Activated naive CD8-positive, alpha-beta T cell treated with anti-CD3 and anti-CD28 coated beads, Interleukin-2, amount 10 ng/mL, durations not matched to agents 7 days and 5 days (primary cell): Measurements from ENCODE around the gene FGD6. TPM values are rescaled to one million over a fixed set of nuclear protein-coding genes. Genes with fewer than 3 reads are reported as not detected.
"Not testable (repeated sequence)": the region's sequence is repeated elsewhere in the genome, so short reads cannot be mapped to it uniquely, and the experiment has no call there.

Experiments used
- ATAC-seq: fragments of 150-1000 bp; cut with Tn5 transposase; one replicate; pipeline ENCODE4 v1.10.0; 2021; ENCODE audit warnings: low read depth, moderate library complexity
- POLR2A ChIA-PET: fragments of 350-600 bp; sonication (Branson Sonifier 250); formaldehyde crosslinking; loops from one replicate; lab custom pipeline; 2021; ENCODE audit warnings: antibody characterized with exemption; lab: Charles Lee
- DNase-seq: peaks from one replicate; pipeline ENCODE4 v3.0.0; 2021
- H3K27ac Mint-ChIP-seq: one replicate; pipeline ENCODE4 v1.8.0; 2022; ENCODE audit warnings: mild to moderate bottlenecking, mixed read lengths
- H3K27me3 Mint-ChIP-seq: one replicate; pipeline ENCODE4 v1.8.0; 2022; ENCODE audit warnings: mild to moderate bottlenecking, moderate library complexity, mixed read lengths
- H3K36me3 Mint-ChIP-seq: one replicate; pipeline ENCODE4 v1.8.0; 2021; ENCODE audit warnings: mild to moderate bottlenecking, mixed read lengths
- H3K4me1 Mint-ChIP-seq: one replicate; pipeline ENCODE4 v1.8.0; 2021; ENCODE audit warnings: mixed read lengths
- H3K4me3 Mint-ChIP-seq: one replicate; pipeline ENCODE4 v1.8.0; 2022; ENCODE audit warnings: mild to moderate bottlenecking, moderate library complexity, mixed read lengths
- H3K9me3 Mint-ChIP-seq: one replicate; pipeline ENCODE4 v1.8.0; 2021; ENCODE audit warnings: mixed read lengths
- total RNA-seq, 2 experiments: library from RNA; stranded (reverse); gene quantifications; one replicate each; pipeline ENCODE4 v1.2.3, GENCODE V29; 2021

FGD6 gene
- total RNA-seq, 2 experiments from 2014 or later = 0.45 to 0.64 TPM

- H3K27ac Mint-ChIP-seq, POLR2A ChIA-PET, H3K4me1 Mint-ChIP-seq, H3K36me3 Mint-ChIP-seq, ATAC-seq, DNase-seq, H3K27me3 Mint-ChIP-seq, H3K4me3 Mint-ChIP-seq, H3K9me3 Mint-ChIP-seq: not testable (repeated sequence)
Observed at GRCh38 chr12:95138031-95138430, 79.2 kb downstream of the FGD6 start.

GRCh38 chr12:95136598-95136997 is 80.7 kb downstream of the FGD6 start:
- Mint-ChIP-seq H3K4me1 (no peaks in the 10 kb centered on the region), H3K4me3 (no peak overlapping the region), H3K36me3 (no peaks in the 10 kb centered on the region), H3K27ac (no peak overlapping the region), H3K27me3 (peaks cover 2% of the 10 kb centered on the region), H3K9me3 (no peaks in the 10 kb centered on the region)
- ATAC-seq (no peak), DNase-seq (no peak)
- POLR2A ChIA-PET = no interaction called here

GRCh38 chr12:95134085-95134484 is 83.2 kb downstream of the FGD6 start:
- H3K4me1 Mint-ChIP-seq = no peaks in the 10 kb centered on the region
- no peaks in the 10 kb centered on the region for H3K36me3 Mint-ChIP-seq
- H3K4me3 Mint-ChIP-seq = no peak overlapping the region
- H3K9me3 Mint-ChIP-seq = no peaks in the 10 kb centered on the region
- H3K27ac Mint-ChIP-seq = no peak overlapping the region
- POLR2A ChIA-PET = no interaction called here
- ATAC-seq (no peak), DNase-seq (no peak)
- H3K27me3 Mint-ChIP-seq = peaks cover 2% of the 10 kb centered on the region

- H3K36me3 Mint-ChIP-seq = no peaks in the 10 kb centered on the region
- H3K4me1 Mint-ChIP-seq = no peaks in the 10 kb centered on the region
- no peak overlapping the region for H3K4me3 Mint-ChIP-seq
- POLR2A ChIA-PET = no interaction called here
- DNase-seq = no peak
- no peak for ATAC-seq
- H3K27me3 Mint-ChIP-seq = no peaks in the 10 kb centered on the region
- no peak overlapping the region for H3K27ac Mint-ChIP-seq
- H3K9me3 Mint-ChIP-seq = no peaks in the 10 kb centered on the region
Observed at GRCh38 chr12:95131589-95132340, 85.5 kb downstream of the FGD6 start.

- Mint-ChIP-seq H3K36me3 (no peaks in the 10 kb centered on the region), H3K4me3 (no peak overlapping the region)
- DNase-seq = no peak
Observed at GRCh38 chr12:95130096-95130495, 87.2 kb downstream of the FGD6 start.

GRCh38 chr12:95129115-95129514 is 88.2 kb downstream of the FGD6 start:
- no peak for ATAC-seq
- no peak overlapping the region for H3K4me3 Mint-ChIP-seq
- no peak for DNase-seq
- H3K27ac Mint-ChIP-seq = no peak overlapping the region
- POLR2A ChIA-PET = no interaction called here
- no peaks in the 10 kb centered on the region for H3K36me3 Mint-ChIP-seq
- H3K9me3 Mint-ChIP-seq = no peaks in the 10 kb centered on the region
- H3K4me1 Mint-ChIP-seq = no peaks in the 10 kb centered on the region
- H3K27me3 Mint-ChIP-seq = no peaks in the 10 kb centered on the region

More at GRCh38 chr12:95130096-95130495, 87.2 kb downstream of the FGD6 start:
- POLR2A ChIA-PET = no interaction called here
- Mint-ChIP-seq H3K27me3 (no peaks in the 10 kb centered on the region), H3K27ac (no peak overlapping the region), H3K4me1 (no peaks in the 10 kb centered on the region), H3K9me3 (no peaks in the 10 kb centered on the region)
- ATAC-seq = no peak

GRCh38 chr12:95126736-95127135 is 90.5 kb downstream of the FGD6 start:
- no peak for ATAC-seq
- Mint-ChIP-seq H3K27me3 (no peaks in the 10 kb centered on the region), H3K9me3 (no peaks in the 10 kb centered on the region), H3K36me3 (no peaks in the 10 kb centered on the region), H3K4me1 (no peaks in the 10 kb centered on the region), H3K4me3 (no peak overlapping the region), H3K27ac (no peak overlapping the region)
- DNase-seq = no peak
- POLR2A ChIA-PET = no interaction called here

- Mint-ChIP-seq H3K27ac (no peak overlapping the region), H3K4me3 (no peak overlapping the region), H3K9me3 (no peaks in the 10 kb centered on the region), H3K36me3 (no peaks in the 10 kb centered on the region), H3K4me1 (no peaks in the 10 kb centered on the region), H3K27me3 (no peaks in the 10 kb centered on the region)
- no peak for ATAC-seq
- DNase-seq = no peak
- POLR2A ChIA-PET = no interaction called here
Observed at GRCh38 chr12:95126076-95126475, 91.2 kb downstream of the FGD6 start.

GRCh38 chr12:95124106-95124505 is 93.2 kb downstream of the FGD6 start:
- H3K36me3 Mint-ChIP-seq = no peaks in the 10 kb centered on the region
- ATAC-seq (no peak), DNase-seq (no peak)
- no peaks in the 10 kb centered on the region for H3K27me3 Mint-ChIP-seq
- no peak overlapping the region for H3K4me3 Mint-ChIP-seq
- H3K27ac Mint-ChIP-seq = no peak overlapping the region
- no peaks in the 10 kb centered on the region for H3K9me3 Mint-ChIP-seq
- no peaks in the 10 kb centered on the region for H3K4me1 Mint-ChIP-seq
- POLR2A ChIA-PET = no interaction called here

- no peaks in the 10 kb centered on the region for H3K36me3 Mint-ChIP-seq
- no peak for ATAC-seq
- POLR2A ChIA-PET = no interaction called here
- peaks cover 3% of the 10 kb centered on the region for H3K4me1 Mint-ChIP-seq
- H3K27ac Mint-ChIP-seq = no peak overlapping the region
- H3K27me3 Mint-ChIP-seq = peaks cover 2% of the 10 kb centered on the region
- no peak overlapping the region for H3K4me3 Mint-ChIP-seq
- no peaks in the 10 kb centered on the region for H3K9me3 Mint-ChIP-seq
- DNase-seq = no peak
Observed at GRCh38 chr12:95118788-95119179, 98.5 kb downstream of the FGD6 start.

GRCh38 chr12:95118138-95118787 is 99.0 kb downstream of the FGD6 start:
- H3K4me1 Mint-ChIP-seq = peaks cover 3% of the 10 kb centered on the region
- DNase-seq (no peak), ATAC-seq (no peak)
- POLR2A ChIA-PET = no interaction called here
- H3K36me3 Mint-ChIP-seq = no peaks in the 10 kb centered on the region
- no peaks in the 10 kb centered on the region for H3K9me3 Mint-ChIP-seq
- H3K27ac Mint-ChIP-seq = no peak overlapping the region
- H3K27me3 Mint-ChIP-seq = peaks cover 2% of the 10 kb centered on the region
- H3K4me3 Mint-ChIP-seq = no peak overlapping the region

- Mint-ChIP-seq H3K4me1 (peaks cover 3% of the 10 kb centered on the region), H3K4me3 (no peak overlapping the region), H3K27ac (no peak overlapping the region), H3K36me3 (no peaks in the 10 kb centered on the region), H3K27me3 (peaks cover 2% of the 10 kb centered on the region), H3K9me3 (no peaks in the 10 kb centered on the region)
- DNase-seq (no peak), ATAC-seq (peak; percentile 74)
- POLR2A ChIA-PET = interaction anchor here (0.6 to 1.0 kb wide), 2 partner anchors 100 to 212 kb away, joined by 3 to 4 read pairs; partner anchors contain the start of genes FGD6 and VEZT
Observed at GRCh38 chr12:95117178-95117599, 100.1 kb downstream of the FGD6 start.

GRCh38 chr12:95116773-95117172 is 100.5 kb downstream of the FGD6 start:
- no peak for ATAC-seq
- no peak overlapping the region for H3K27ac Mint-ChIP-seq

GRCh38 chr12:95116341-95116740 is 100.9 kb downstream of the FGD6 start:
- H3K4me1 Mint-ChIP-seq = peaks cover 3% of the 10 kb centered on the region

More at GRCh38 chr12:95116773-95117172, 100.5 kb downstream of the FGD6 start:
- no peak for DNase-seq
- H3K27me3 Mint-ChIP-seq = peaks cover 2% of the 10 kb centered on the region
- H3K4me1 Mint-ChIP-seq = peaks cover 3% of the 10 kb centered on the region
- H3K36me3 Mint-ChIP-seq = no peaks in the 10 kb centered on the region
- POLR2A ChIA-PET = interaction anchor here (1.0 kb wide), 1 partner anchor 100 kb away, joined by 3 read pairs; the partner anchor contains the start of genes FGD6 and VEZT
- no peaks in the 10 kb centered on the region for H3K9me3 Mint-ChIP-seq
- no peak overlapping the region for H3K4me3 Mint-ChIP-seq

More at GRCh38 chr12:95116341-95116740, 100.9 kb downstream of the FGD6 start:
- no peak for ATAC-seq
- Mint-ChIP-seq H3K27ac (no peak overlapping the region), H3K9me3 (no peaks in the 10 kb centered on the region), H3K27me3 (peaks cover 2% of the 10 kb centered on the region), H3K4me3 (no peak overlapping the region), H3K36me3 (no peaks in the 10 kb centered on the region)
- DNase-seq = no peak
- POLR2A ChIA-PET = no interaction called here
